HCT116 (cell line): ENCODE measurements around the gene CDKN1C. TPM values are rescaled to one million over a fixed set of nuclear protein-coding genes. Genes with fewer than 3 reads are reported as not detected.
A peak's percentile ranks its signal among the peaks of the same experiment; 100 is the strongest.

ENCODE experiments used
- ATAC-seq: fragments of 200-7000 bp; cut with Tn5 transposase; 2 replicates; pipeline ENCODE4 v1.9.1; 2020; ENCODE audit warnings: mild to moderate bottlenecking, moderate library complexity
- BruUV-seq: library from RNA; stranded (reverse); fragments of 400-500 nt; replicated peaks from 2 replicates; lab custom pipeline; 2021; lab: Mats Ljungman, UMichigan
- CTCF ChIA-PET: fragments of 300-600 bp; sonication (Branson Sonifier 250); formaldehyde crosslinking; loops from one replicate; lab custom pipeline; 2021; ENCODE audit warnings: antibody characterized with exemption; lab: Charles Lee
- POLR2A ChIA-PET: fragments of 300-600, 350-600 bp; sonication (Branson Sonifier 250); formaldehyde crosslinking; loops from one replicate; lab custom pipeline; 2021; ENCODE audit warnings: antibody characterized with exemption; lab: Charles Lee
- RAD21 ChIA-PET, 2 experiments: fragments of 300-600 bp; sonication (Branson Sonifier 250); formaldehyde crosslinking; loops; one replicate each; lab custom pipeline; 2023; ENCODE audit warnings: low total read pairs in 2 of 2; ENCODE audit not compliant: uncharacterized antibody in 2 of 2, unreplicated experiment in 2 of 2, low non-redundant PET in 1 of 2; lab: Charles Lee
- DNase-seq: peaks from one replicate; pipeline ENCODE4 v3.0.0-alpha.2; 2010; ENCODE audit warnings: low read depth, low spot score
- H2AFZ ChIP-seq: fragments of 200-600 bp; shearing (Covaris generic), sonication (generic); 2 replicates; pipeline ENCODE4 v1.6.1; 2017; ENCODE audit warnings: low read depth, mixed run types, mixed read lengths, antibody characterized with exemption, low read length; ENCODE audit not compliant: poor library complexity, severe bottlenecking
- H3K27ac ChIP-seq: 2 replicates; pipeline ENCODE4 v1.5.1; 2012; ENCODE audit warnings: low read depth, low read length
- H3K27me3 ChIP-seq: fragments of 200-600 bp; sonication (generic); 2 replicates; pipeline ENCODE4 v1.6.1; 2016; ENCODE audit warnings: mixed run types, low read length, mixed read lengths; ENCODE audit not compliant: insufficient read depth
- H3K36me3 ChIP-seq, 2 experiments: fragments of 200-500 bp in 1 of 2; fragments of 200-600 bp in 1 of 2; sonication (Bioruptor generic) in 1 of 2; sonication (generic) in 1 of 2; 2 replicates each; pipeline versions ENCODE4 v1.5.1 to v1.6.1; 2014 to 2016; ENCODE audit warnings: low read length in 2 of 2, inconsistent platforms in 1 of 2, mixed read lengths in 1 of 2, mixed run types in 1 of 2; ENCODE audit not compliant: insufficient read depth in 2 of 2, control insufficient read depth in 1 of 2
- H3K4me1 ChIP-seq, 2 experiments: fragments of 200-600 bp in 1 of 2; sonication (generic) in 1 of 2; 2 replicates each; pipeline versions ENCODE4 v1.5.1 to v1.6.1; 2012 to 2017; ENCODE audit warnings: low read length in 2 of 2, inconsistent platforms in 1 of 2, mild to moderate bottlenecking in 1 of 2, mixed read lengths in 1 of 2, mixed run types in 1 of 2, moderate library complexity in 1 of 2; ENCODE audit not compliant: insufficient read depth in 2 of 2, control insufficient read depth in 1 of 2
- H3K4me2 ChIP-seq: fragments of 200-600 bp; sonication (generic); 2 replicates; pipeline ENCODE4 v1.6.1; 2017; ENCODE audit warnings: mixed run types, low read length, mixed read lengths
- H3K4me3 ChIP-seq, 2 experiments: fragments of 200-600 bp in 1 of 2; sonication (generic) in 1 of 2; replicated peaks in 1 of 2; 2 replicates each; pipeline ENCODE4 v1.5.1; 2011 to 2016; ENCODE audit warnings: low read length in 2 of 2, control low read depth in 1 of 2, low read depth in 1 of 2, mild to moderate bottlenecking in 1 of 2, mixed read lengths in 1 of 2, mixed run types in 1 of 2
- H3K79me2 ChIP-seq: fragments of 200-600 bp; sonication (generic); 2 replicates; pipeline ENCODE4 v1.6.1; 2017; ENCODE audit warnings: mild to moderate bottlenecking, mixed run types, low read length, moderate library complexity, mixed read lengths; ENCODE audit not compliant: insufficient read depth
- H3K9ac ChIP-seq: fragments of 200-600 bp; sonication (generic); 2 replicates; pipeline ENCODE4 v1.6.1; 2016; ENCODE audit warnings: low read length, mixed read lengths
- H3K9me2 ChIP-seq: fragments of 200-600 bp; sonication (generic), shearing (Covaris generic); 2 replicates; pipeline ENCODE4 v1.6.1; 2017; ENCODE audit warnings: mixed run types, mild to moderate bottlenecking, moderate library complexity; ENCODE audit not compliant: insufficient read depth
- H3K9me3 ChIP-seq, 2 experiments: fragments of 200-500 bp in 1 of 2; fragments of 200-600 bp in 1 of 2; sonication (Bioruptor generic) in 1 of 2; sonication (generic) in 1 of 2; 2 replicates each; pipeline ENCODE4 v1.6.1; 2014 to 2017; ENCODE audit warnings: low read length in 2 of 2, mixed read lengths in 2 of 2, inconsistent platforms in 1 of 2, low read depth in 1 of 2, mild to moderate bottlenecking in 1 of 2, mixed run types in 1 of 2, moderate library complexity in 1 of 2; ENCODE audit not compliant: control insufficient read depth in 1 of 2, insufficient read depth in 1 of 2
- H4K20me1 ChIP-seq: fragments of 200-600 bp; sonication (generic), shearing (Covaris generic); 2 replicates; pipeline ENCODE4 v1.6.1; 2017; ENCODE audit warnings: mixed run types, mild to moderate bottlenecking, moderate library complexity; ENCODE audit not compliant: insufficient read depth
- CBX3 ChIP-seq: IDR thresholded peaks from 2 replicates; pipeline ENCODE4 v1.6.1; 2012; ENCODE audit warnings: low read depth
- ELF1 ChIP-seq: IDR thresholded peaks from 2 replicates; pipeline ENCODE4 v1.6.1; 2012; ENCODE audit warnings: low read depth, borderline replicate concordance
- EZH2 ChIP-seq: fragments of 200-600 bp; sonication (generic); IDR thresholded peaks from 2 replicates; pipeline ENCODE4 v1.6.1; 2017; ENCODE audit warnings: antibody characterized with exemption, mixed run types
- FOSL1 ChIP-seq: IDR thresholded peaks from 2 replicates; pipeline ENCODE4 v1.6.1; 2012; ENCODE audit warnings: low read depth
- TCF7L2 ChIP-seq: IDR thresholded peaks from 2 replicates; pipeline ENCODE4 v1.7.0; 2011; ENCODE audit warnings: borderline replicate concordance, inconsistent platforms; ENCODE audit not compliant: insufficient read depth, insufficient read length; ENCODE audit errors: extremely low read depth
- ZFX ChIP-seq: fragments of 450-650 bp; IDR thresholded peaks from 2 replicates; pipeline ENCODE4 v1.6.1; 2017
- ZNF274 ChIP-seq: fragments of 200-500 bp; sonication (Bioruptor generic); IDR thresholded peaks from 2 replicates; pipeline ENCODE4 v1.6.1; 2014; ENCODE audit warnings: mild to moderate bottlenecking, low read depth, low read length, inconsistent platforms
- intact Hi-C: fragments of 100-400 bp; cut with micrococcal nuclease; formaldehyde crosslinking; loops from 2 replicates; pipeline ENCODE4 v1.10.0; 2022
- total RNA-seq: library from RNA; stranded (reverse); gene quantifications from one replicate; pipeline ENCODE4 v1.2.1, GENCODE V29; 2021; ENCODE audit not compliant: unreplicated experiment
- TF ChIP-seq, protein P1 (sequence below), 3 experiments: fragments of 200-600 bp in 1 of 3; sonication (generic) in 1 of 3; IDR thresholded peaks in 2 of 3; conservative IDR thresholded peaks in 1 of 3; 2 replicates each; pipeline ENCODE4 v1.5.1; 2012 to 2017; ENCODE audit warnings: low read depth in 2 of 3, low read length in 2 of 3, antibody characterized with exemption in 1 of 3, borderline replicate concordance in 1 of 3, control low read depth in 1 of 3, mild to moderate bottlenecking in 1 of 3, mixed read lengths in 1 of 3, mixed run types in 1 of 3, moderate library complexity in 1 of 3; ENCODE audit not compliant: insufficient read depth in 1 of 3
- TF ChIP-seq, protein P2 (sequence below): IDR thresholded peaks from 2 replicates; pipeline ENCODE4 v1.6.1; 2012
- TF ChIP-seq, protein P3 (sequence below): IDR thresholded peaks from 2 replicates; pipeline ENCODE4 v1.6.1; 2012; ENCODE audit warnings: low read depth

CDKN1C gene
- total RNA-seq, 1 experiment from 2014 or later = 24.0 TPM

DNA sequence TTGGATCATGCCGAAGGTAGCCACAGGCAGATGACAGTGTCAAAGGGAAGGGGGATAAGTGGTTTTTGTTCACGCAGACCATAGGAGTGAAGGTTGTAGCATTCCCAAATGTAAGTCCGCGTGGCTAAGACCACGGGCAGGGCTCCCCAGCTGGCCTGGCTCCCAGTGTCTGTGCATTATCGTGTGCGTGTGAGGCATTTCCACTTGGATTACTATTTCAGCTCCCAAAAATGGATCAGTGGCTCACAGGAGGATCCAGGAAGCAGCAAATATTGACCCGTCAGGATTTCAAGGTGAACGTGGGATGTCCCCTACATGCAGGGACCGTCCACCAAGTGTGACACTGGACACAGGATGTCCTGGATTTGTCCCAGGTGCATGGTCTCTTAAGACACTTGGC lies 10.6 kb downstream of the CDKN1C start (continued):
- TF ChIP-seq ZFX = no peak
- TF ChIP-seq, protein P1, sequence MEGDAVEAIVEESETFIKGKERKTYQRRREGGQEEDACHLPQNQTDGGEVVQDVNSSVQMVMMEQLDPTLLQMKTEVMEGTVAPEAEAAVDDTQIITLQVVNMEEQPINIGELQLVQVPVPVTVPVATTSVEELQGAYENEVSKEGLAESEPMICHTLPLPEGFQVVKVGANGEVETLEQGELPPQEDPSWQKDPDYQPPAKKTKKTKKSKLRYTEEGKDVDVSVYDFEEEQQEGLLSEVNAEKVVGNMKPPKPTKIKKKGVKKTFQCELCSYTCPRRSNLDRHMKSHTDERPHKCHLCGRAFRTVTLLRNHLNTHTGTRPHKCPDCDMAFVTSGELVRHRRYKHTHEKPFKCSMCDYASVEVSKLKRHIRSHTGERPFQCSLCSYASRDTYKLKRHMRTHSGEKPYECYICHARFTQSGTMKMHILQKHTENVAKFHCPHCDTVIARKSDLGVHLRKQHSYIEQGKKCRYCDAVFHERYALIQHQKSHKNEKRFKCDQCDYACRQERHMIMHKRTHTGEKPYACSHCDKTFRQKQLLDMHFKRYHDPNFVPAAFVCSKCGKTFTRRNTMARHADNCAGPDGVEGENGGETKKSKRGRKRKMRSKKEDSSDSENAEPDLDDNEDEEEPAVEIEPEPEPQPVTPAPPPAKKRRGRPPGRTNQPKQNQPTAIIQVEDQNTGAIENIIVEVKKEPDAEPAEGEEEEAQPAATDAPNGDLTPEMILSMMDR (IDR thresholded peaks at IDR 0.05 in 2 of 3, conservative IDR thresholded peaks at IDR 0.05 in 1 of 3; ENCODE audit: borderline replicate concordance in 1 of 3, insufficient read depth in 1 of 3, low read depth in 2 of 3, low read length in 2 of 3) = no peak
- TF ChIP-seq, protein P2, sequence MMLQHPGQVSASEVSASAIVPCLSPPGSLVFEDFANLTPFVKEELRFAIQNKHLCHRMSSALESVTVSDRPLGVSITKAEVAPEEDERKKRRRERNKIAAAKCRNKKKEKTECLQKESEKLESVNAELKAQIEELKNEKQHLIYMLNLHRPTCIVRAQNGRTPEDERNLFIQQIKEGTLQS = no peak
- TF ChIP-seq, protein P3, sequence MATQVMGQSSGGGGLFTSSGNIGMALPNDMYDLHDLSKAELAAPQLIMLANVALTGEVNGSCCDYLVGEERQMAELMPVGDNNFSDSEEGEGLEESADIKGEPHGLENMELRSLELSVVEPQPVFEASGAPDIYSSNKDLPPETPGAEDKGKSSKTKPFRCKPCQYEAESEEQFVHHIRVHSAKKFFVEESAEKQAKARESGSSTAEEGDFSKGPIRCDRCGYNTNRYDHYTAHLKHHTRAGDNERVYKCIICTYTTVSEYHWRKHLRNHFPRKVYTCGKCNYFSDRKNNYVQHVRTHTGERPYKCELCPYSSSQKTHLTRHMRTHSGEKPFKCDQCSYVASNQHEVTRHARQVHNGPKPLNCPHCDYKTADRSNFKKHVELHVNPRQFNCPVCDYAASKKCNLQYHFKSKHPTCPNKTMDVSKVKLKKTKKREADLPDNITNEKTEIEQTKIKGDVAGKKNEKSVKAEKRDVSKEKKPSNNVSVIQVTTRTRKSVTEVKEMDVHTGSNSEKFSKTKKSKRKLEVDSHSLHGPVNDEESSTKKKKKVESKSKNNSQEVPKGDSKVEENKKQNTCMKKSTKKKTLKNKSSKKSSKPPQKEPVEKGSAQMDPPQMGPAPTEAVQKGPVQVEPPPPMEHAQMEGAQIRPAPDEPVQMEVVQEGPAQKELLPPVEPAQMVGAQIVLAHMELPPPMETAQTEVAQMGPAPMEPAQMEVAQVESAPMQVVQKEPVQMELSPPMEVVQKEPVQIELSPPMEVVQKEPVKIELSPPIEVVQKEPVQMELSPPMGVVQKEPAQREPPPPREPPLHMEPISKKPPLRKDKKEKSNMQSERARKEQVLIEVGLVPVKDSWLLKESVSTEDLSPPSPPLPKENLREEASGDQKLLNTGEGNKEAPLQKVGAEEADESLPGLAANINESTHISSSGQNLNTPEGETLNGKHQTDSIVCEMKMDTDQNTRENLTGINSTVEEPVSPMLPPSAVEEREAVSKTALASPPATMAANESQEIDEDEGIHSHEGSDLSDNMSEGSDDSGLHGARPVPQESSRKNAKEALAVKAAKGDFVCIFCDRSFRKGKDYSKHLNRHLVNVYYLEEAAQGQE = no peak

DNA sequence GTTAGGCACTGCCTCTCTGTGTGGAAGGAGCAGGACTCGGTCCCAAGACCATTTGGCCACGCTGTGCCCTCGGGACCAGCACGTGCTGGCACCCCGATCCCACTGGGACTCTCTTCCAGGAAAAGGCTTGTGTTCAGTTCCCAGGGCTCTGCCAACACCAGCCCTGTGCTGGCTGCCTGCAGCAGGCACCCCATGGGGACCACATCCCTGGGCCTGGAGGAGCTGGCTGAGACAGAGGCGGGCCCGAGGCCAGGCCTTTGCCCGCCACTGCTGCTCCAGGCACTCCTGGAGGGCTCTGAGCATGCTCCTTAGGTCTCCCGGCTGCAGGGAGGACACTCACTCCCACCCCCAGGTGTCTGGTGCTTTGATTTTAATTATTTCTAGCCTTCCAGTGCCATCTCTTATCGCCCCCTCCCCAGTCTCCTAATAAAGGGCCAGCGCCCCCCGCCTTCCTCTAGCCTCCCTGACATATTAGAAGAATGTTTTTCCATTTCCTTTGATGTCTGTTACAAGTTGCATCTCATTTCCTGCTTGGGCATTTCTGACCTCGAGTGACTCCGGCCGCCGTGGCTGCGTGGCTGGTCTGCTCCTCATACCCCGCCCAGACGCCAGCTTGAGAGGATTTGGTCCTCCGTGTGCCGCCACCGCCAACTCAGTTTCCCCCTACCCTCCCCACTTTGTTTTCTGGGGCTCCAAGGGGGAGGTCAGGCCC lies 14.4 kb downstream of the CDKN1C start:
- no peak overlapping the region for H2AFZ ChIP-seq
- no peak overlapping the region for H3K4me2 ChIP-seq
- ChIA-PET RAD21 (no interaction called here), POLR2A (no interaction called here), CTCF (no interaction called here)
- no peaks in the 10 kb centered on the region for H3K36me3 ChIP-seq
- TF ChIP-seq ZNF274 (no peak), TCF7L2 (no peak), EZH2 (no peak), FOSL1 (no peak), CBX3 (no peak), ELF1 (no peak)
- TF ChIP-seq, protein P1 (IDR thresholded peaks at IDR 0.05 in 2 of 3, conservative IDR thresholded peaks at IDR 0.05 in 1 of 3; ENCODE audit: borderline replicate concordance in 1 of 3, insufficient read depth in 1 of 3, low read depth in 2 of 3, low read length in 2 of 3) = no peak
- TF ChIP-seq, protein P2 = no peak
- no peak for DNase-seq
- H4K20me1 ChIP-seq = no peaks in the 10 kb centered on the region
- H3K27ac ChIP-seq = no peak overlapping the region
- no peak overlapping the region for H3K4me3 ChIP-seq
- no peaks in the 10 kb centered on the region for H3K9me2 ChIP-seq
- 0 out of 4 replicates have a peak, but pooled peaks cover 0 to 2% of the 10 kb centered on the region in 2 experiments for H3K4me1 ChIP-seq
- H3K27me3 ChIP-seq = no peaks in the 10 kb centered on the region
- H3K9me3 ChIP-seq = no peaks in the 10 kb centered on the region
- no peaks in the 10 kb centered on the region for H3K79me2 ChIP-seq
- intact Hi-C loops = no loop called here
- no TSS peak for BruUV-seq
- no peak overlapping the region for H3K9ac ChIP-seq
- ATAC-seq = peak; percentile 20; the same call in 1 of the 2 replicates
